ENCODE data around the gene RNLS.
"Not testable (repeated sequence)": the region's sequence is repeated elsewhere in the genome, so short reads cannot be mapped to it uniquely, and the experiment has no call there.

Gene RNLS

GRCh38 chr10:88386821-88387773 is 196.0 kb downstream of the RNLS start:
- DNase-seq (ENCODE audit: low spot score), result peak; percentile 84

GRCh38 chr10:88386204-88386788 is 196.8 kb downstream of the RNLS start:
- peak; percentile 71 for DNase-seq (ENCODE audit: low spot score)

GRCh38 chr10:88385601-88386203 is 197.4 kb downstream of the RNLS start:
- DNase-seq (ENCODE audit: low spot score), result peak; percentile 92

GRCh38 chr10:88383276-88383675 is 199.8 kb downstream of the RNLS start:
- no peak for DNase-seq (ENCODE audit: low spot score)

GRCh38 chr10:88382699-88383098 is 200.4 kb downstream of the RNLS start:
- no peak for DNase-seq (ENCODE audit: low spot score)

GRCh38 chr10:88379575-88379974 is 203.5 kb downstream of the RNLS start:
- DNase-seq (ENCODE audit: low spot score), result peak; percentile 65

- DNase-seq (ENCODE audit: low spot score), result no peak
Observed at GRCh38 chr10:88377510-88377909, 205.6 kb downstream of the RNLS start.

- DNase-seq (ENCODE audit: low spot score), result no peak
Observed at GRCh38 chr10:88374392-88375175, 208.5 kb downstream of the RNLS start.

GRCh38 chr10:88372881-88373592 is 210.1 kb downstream of the RNLS start:
- no peak for DNase-seq (ENCODE audit: low spot score)

GRCh38 chr10:88372051-88372715 is 210.9 kb downstream of the RNLS start:
- no peak for DNase-seq (ENCODE audit: low spot score)

GRCh38 chr10:88370713-88371112 is 212.4 kb downstream of the RNLS start:
- DNase-seq (ENCODE audit: low spot score), result no peak

- DNase-seq (ENCODE audit: low spot score), result no peak
Observed at GRCh38 chr10:88366772-88367171, 216.3 kb downstream of the RNLS start.

- no peak for DNase-seq (ENCODE audit: low spot score)
Observed at GRCh38 chr10:88361995-88362807, 220.9 kb downstream of the RNLS start.

- DNase-seq (ENCODE audit: low spot score), result no peak
Observed at GRCh38 chr10:88361494-88361893, 221.6 kb downstream of the RNLS start.

- DNase-seq (ENCODE audit: low spot score), result not testable (repeated sequence)
Observed at GRCh38 chr10:88355750-88356149, 227.4 kb downstream of the RNLS start.

- DNase-seq (ENCODE audit: low spot score), result no peak
Observed at GRCh38 chr10:88347597-88348304, 235.4 kb downstream of the RNLS start.

- no peak for DNase-seq (ENCODE audit: low spot score)
Observed at GRCh38 chr10:88347022-88347421, 236.1 kb downstream of the RNLS start.

- no peak for DNase-seq (ENCODE audit: low spot score)
Observed at GRCh38 chr10:88346144-88346977, 236.8 kb downstream of the RNLS start.

Data from kidney tubule cell (primary cell).